Panc1 (cell line): ENCODE results near the gene ARL13B. TPM values are rescaled to one million over a fixed set of nuclear protein-coding genes. Genes with fewer than 3 reads are reported as not detected.

Experiments used
- ATAC-seq: fragments of 200-7000 bp; cut with Tn5 transposase; 2 replicates; pipeline ENCODE4 v1.9.1; 2020; ENCODE audit warnings: mild to moderate bottlenecking, moderate library complexity
- BruUV-seq: library from RNA; stranded (reverse); fragments of 400-500 nt; replicated peaks from 2 replicates; lab custom pipeline; 2021; lab: Mats Ljungman, UMichigan
- CTCF ChIA-PET: fragments of 300-600 bp; sonication (Branson Sonifier 250); formaldehyde crosslinking; loops from one replicate; lab custom pipeline; 2022; ENCODE audit warnings: antibody characterized with exemption; lab: Charles Lee
- POLR2A ChIA-PET: fragments of 300-600 bp; sonication (Branson Sonifier 250); formaldehyde crosslinking; loops from one replicate; lab custom pipeline; 2022; ENCODE audit warnings: antibody characterized with exemption; lab: Charles Lee
- DNase-seq: peaks from one replicate; pipeline ENCODE4 v3.0.0-alpha.2; 2010; ENCODE audit warnings: low read depth, low spot score
- H3K27ac ChIP-seq: 2 replicates; pipeline ENCODE4 v1.5.1; 2011; ENCODE audit warnings: mild to moderate bottlenecking, low read length, inconsistent platforms
- H3K27me3 ChIP-seq: fragments of 200-500 bp; sonication (Bioruptor generic); 2 replicates; pipeline ENCODE4 v1.6.0; 2014; ENCODE audit warnings: low read length, inconsistent platforms; ENCODE audit not compliant: control insufficient read depth, insufficient read depth
- H3K36me3 ChIP-seq: fragments of 200-500 bp; sonication (Bioruptor generic); 2 replicates; pipeline ENCODE4 v1.5.1; 2014; ENCODE audit warnings: inconsistent platforms, mild to moderate bottlenecking, low read length, moderate library complexity; ENCODE audit not compliant: control insufficient read depth, insufficient read depth
- H3K4me1 ChIP-seq: 2 replicates; pipeline ENCODE4 v1.5.1; 2011; ENCODE audit warnings: inconsistent platforms, mild to moderate bottlenecking, low read length, moderate library complexity; ENCODE audit not compliant: control insufficient read depth, insufficient read depth
- H3K4me3 ChIP-seq, 2 experiments: 2 replicates each; pipeline ENCODE4 v1.5.1; 2011 to 2012; ENCODE audit warnings: low read depth in 2 of 2, low read length in 2 of 2, mild to moderate bottlenecking in 2 of 2, inconsistent platforms in 1 of 2, moderate library complexity in 1 of 2
- H3K9me3 ChIP-seq: fragments of 200-500 bp; sonication (Bioruptor generic); 2 replicates; pipeline ENCODE4 v1.5.1; 2014; ENCODE audit warnings: low read depth, mild to moderate bottlenecking, inconsistent platforms, low read length, moderate library complexity; ENCODE audit not compliant: control insufficient read depth, insufficient read depth
- POLR2AphosphoS5 ChIP-seq: IDR thresholded peaks from 2 replicates; pipeline ENCODE4 v1.6.1; 2012; ENCODE audit warnings: mild to moderate bottlenecking, low read depth, low read length, moderate library complexity
- SIN3A ChIP-seq: IDR thresholded peaks from 2 replicates; pipeline ENCODE4 v1.6.1; 2012; ENCODE audit warnings: low read depth, mild to moderate bottlenecking, low read length, moderate library complexity, borderline replicate concordance; ENCODE audit not compliant: insufficient read depth
- TCF7L2 ChIP-seq: IDR thresholded peaks from 2 replicates; pipeline ENCODE4 v1.6.1; 2011; ENCODE audit warnings: mild to moderate bottlenecking, low read depth, low read length, inconsistent platforms
- in situ Hi-C: cut with HindIII; loops from 2 replicates; pipeline ENCODE4 v1.10.0; 2016; ENCODE audit warnings: low sequenced_read_pairs, low pct_unique_long_range_greater_than_20kb
- intact Hi-C: fragments of 100-400 bp; cut with micrococcal nuclease; formaldehyde crosslinking; loops from one replicate; pipeline ENCODE4 v1.10.0; 2022; ENCODE audit not compliant: unreplicated experiment
- total RNA-seq: library from RNA; stranded (reverse); gene quantifications from one replicate; pipeline ENCODE4 v1.2.1, GENCODE V29; 2021; ENCODE audit not compliant: unreplicated experiment
- TF ChIP-seq, protein P1 (sequence below): fragments of 450-650 bp; IDR thresholded peaks from 2 replicates; pipeline ENCODE4 v1.5.1; 2017; ENCODE audit warnings: mild to moderate bottlenecking
- TF ChIP-seq, protein P2 (sequence below), 2 experiments: IDR thresholded peaks; 2 replicates each; pipeline ENCODE4 v1.6.1; 2011 to 2012; ENCODE audit warnings: low read depth in 2 of 2, control low read depth in 1 of 2, low read length in 1 of 2, mild to moderate bottlenecking in 1 of 2, moderate library complexity in 1 of 2; ENCODE audit not compliant: insufficient read depth in 1 of 2

The ARL13B gene
- total RNA-seq, 1 experiment from 2014 or later, result 26.6 TPM

GRCh38 chr3:94095111-94095510, 115.2 kb downstream of the ARL13B start:
- intact Hi-C loops, result no loop called here
- Histone ChIP-seq H3K36me3 (0 out of 2 replicates have a peak, but pooled peaks cover 3% of the 10 kb centered on the region), H3K4me3 (no peak overlapping the region), H3K4me1 (no peaks in the 10 kb centered on the region), H3K27me3 (no peaks in the 10 kb centered on the region), H3K27ac (no peak overlapping the region), H3K9me3 (no peaks in the 10 kb centered on the region)
- DNase-seq (no peak), ATAC-seq (no peak)
- no TSS peak for BruUV-seq
- ChIA-PET CTCF (no interaction called here), POLR2A (no interaction called here)
- in situ Hi-C loops, result no loop called here
- no peak for TF ChIP-seq TCF7L2
- no peak for TF ChIP-seq POLR2AphosphoS5
- TF ChIP-seq, protein P1, sequence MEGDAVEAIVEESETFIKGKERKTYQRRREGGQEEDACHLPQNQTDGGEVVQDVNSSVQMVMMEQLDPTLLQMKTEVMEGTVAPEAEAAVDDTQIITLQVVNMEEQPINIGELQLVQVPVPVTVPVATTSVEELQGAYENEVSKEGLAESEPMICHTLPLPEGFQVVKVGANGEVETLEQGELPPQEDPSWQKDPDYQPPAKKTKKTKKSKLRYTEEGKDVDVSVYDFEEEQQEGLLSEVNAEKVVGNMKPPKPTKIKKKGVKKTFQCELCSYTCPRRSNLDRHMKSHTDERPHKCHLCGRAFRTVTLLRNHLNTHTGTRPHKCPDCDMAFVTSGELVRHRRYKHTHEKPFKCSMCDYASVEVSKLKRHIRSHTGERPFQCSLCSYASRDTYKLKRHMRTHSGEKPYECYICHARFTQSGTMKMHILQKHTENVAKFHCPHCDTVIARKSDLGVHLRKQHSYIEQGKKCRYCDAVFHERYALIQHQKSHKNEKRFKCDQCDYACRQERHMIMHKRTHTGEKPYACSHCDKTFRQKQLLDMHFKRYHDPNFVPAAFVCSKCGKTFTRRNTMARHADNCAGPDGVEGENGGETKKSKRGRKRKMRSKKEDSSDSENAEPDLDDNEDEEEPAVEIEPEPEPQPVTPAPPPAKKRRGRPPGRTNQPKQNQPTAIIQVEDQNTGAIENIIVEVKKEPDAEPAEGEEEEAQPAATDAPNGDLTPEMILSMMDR, result no peak
- TF ChIP-seq, protein P2, sequence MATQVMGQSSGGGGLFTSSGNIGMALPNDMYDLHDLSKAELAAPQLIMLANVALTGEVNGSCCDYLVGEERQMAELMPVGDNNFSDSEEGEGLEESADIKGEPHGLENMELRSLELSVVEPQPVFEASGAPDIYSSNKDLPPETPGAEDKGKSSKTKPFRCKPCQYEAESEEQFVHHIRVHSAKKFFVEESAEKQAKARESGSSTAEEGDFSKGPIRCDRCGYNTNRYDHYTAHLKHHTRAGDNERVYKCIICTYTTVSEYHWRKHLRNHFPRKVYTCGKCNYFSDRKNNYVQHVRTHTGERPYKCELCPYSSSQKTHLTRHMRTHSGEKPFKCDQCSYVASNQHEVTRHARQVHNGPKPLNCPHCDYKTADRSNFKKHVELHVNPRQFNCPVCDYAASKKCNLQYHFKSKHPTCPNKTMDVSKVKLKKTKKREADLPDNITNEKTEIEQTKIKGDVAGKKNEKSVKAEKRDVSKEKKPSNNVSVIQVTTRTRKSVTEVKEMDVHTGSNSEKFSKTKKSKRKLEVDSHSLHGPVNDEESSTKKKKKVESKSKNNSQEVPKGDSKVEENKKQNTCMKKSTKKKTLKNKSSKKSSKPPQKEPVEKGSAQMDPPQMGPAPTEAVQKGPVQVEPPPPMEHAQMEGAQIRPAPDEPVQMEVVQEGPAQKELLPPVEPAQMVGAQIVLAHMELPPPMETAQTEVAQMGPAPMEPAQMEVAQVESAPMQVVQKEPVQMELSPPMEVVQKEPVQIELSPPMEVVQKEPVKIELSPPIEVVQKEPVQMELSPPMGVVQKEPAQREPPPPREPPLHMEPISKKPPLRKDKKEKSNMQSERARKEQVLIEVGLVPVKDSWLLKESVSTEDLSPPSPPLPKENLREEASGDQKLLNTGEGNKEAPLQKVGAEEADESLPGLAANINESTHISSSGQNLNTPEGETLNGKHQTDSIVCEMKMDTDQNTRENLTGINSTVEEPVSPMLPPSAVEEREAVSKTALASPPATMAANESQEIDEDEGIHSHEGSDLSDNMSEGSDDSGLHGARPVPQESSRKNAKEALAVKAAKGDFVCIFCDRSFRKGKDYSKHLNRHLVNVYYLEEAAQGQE (IDR thresholded peaks at IDR 0.05; ENCODE audit: insufficient read depth in 1 of 2, low read depth in 2 of 2, low read length in 1 of 2), result no peak
- no peak for TF ChIP-seq SIN3A

DNA sequence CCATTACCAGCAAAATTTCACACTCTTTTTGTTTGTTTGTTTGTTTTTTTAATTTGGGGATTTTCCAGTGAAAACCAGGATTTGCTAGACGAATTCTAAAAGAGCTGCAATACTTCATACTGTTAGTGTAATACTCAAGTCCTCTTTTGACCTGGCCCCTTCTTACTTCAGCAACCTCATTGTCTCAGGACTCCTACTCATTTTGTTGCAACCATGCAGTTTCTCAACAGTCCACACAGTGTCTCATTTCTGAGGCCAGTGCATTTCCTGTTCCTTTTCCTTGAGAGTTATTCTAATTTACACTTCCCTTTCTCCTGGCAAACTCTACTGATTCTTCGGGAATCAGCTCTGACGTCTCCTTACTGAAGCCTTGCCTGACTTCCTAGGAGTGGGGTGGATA, 118.5 kb downstream of the ARL13B start:
- no peaks in the 10 kb centered on the region for H3K27me3 ChIP-seq
- H3K9me3 ChIP-seq, result no peaks in the 10 kb centered on the region
- intact Hi-C loops, result no loop called here
- H3K27ac ChIP-seq, result no peak overlapping the region
- DNase-seq (no peak), ATAC-seq (no peak)
- no peak for TF ChIP-seq POLR2AphosphoS5
- TF ChIP-seq SIN3A, result no peak
- TF ChIP-seq TCF7L2, result no peak
- TF ChIP-seq, protein P1, result no peak; the same call in 1 of the 2 replicates
- TF ChIP-seq, protein P2 (IDR thresholded peaks at IDR 0.05; ENCODE audit: insufficient read depth in 1 of 2, low read depth in 2 of 2, low read length in 1 of 2), result no peak
- CTCF ChIA-PET, result no interaction called here
- H3K4me3 ChIP-seq, result no peak overlapping the region
- POLR2A ChIA-PET, result no interaction called here
- H3K36me3 ChIP-seq, result 0 out of 2 replicates have a peak, but pooled peaks cover 3% of the 10 kb centered on the region
- in situ Hi-C loops, result no loop called here
- no peaks in the 10 kb centered on the region for H3K4me1 ChIP-seq
- no TSS peak for BruUV-seq
